GM23338 (cell line): Measurements from ENCODE around the gene MTCL1. TPM values are rescaled to one million over a fixed set of nuclear protein-coding genes. Genes with fewer than 3 reads are reported as not detected.

Experiments
- CREB1 ChIP-seq: fragments of 250-450 bp; sonication (Bioruptor Pico); IDR thresholded peaks from 2 replicates; pipeline ENCODE4 v1.5.0; 2020; ENCODE audit warnings: low read depth, mild to moderate bottlenecking, moderate library complexity
- EZH2 ChIP-seq: fragments of 200-600 bp; sonication (generic); IDR thresholded peaks from one replicate; pipeline ENCODE4 v1.8.0; 2017; ENCODE audit warnings: antibody characterized with exemption, mild to moderate bottlenecking, low read depth; ENCODE audit not compliant: unreplicated experiment
- EZH2phosphoT487 ChIP-seq: fragments of 200-600 bp; sonication (generic); IDR thresholded peaks from one replicate; pipeline ENCODE4 v1.8.1; 2018; ENCODE audit warnings: antibody characterized with exemption; ENCODE audit not compliant: unreplicated experiment
- JUNB ChIP-seq: IDR thresholded peaks from one replicate; pipeline ENCODE4 v1.6.1; 2016; ENCODE audit warnings: antibody characterized with exemption; ENCODE audit not compliant: unreplicated experiment
- NANOG ChIP-seq: IDR thresholded peaks from 2 replicates; pipeline ENCODE4 v1.6.1; 2016; ENCODE audit warnings: antibody characterized with exemption, borderline replicate concordance
- POLR2AphosphoS5 ChIP-seq: IDR thresholded peaks from 2 replicates; pipeline ENCODE4 v1.6.1; 2016; ENCODE audit warnings: antibody characterized with exemption, low read depth
- REST ChIP-seq: IDR thresholded peaks from one replicate; pipeline ENCODE4 v1.6.1; 2018; ENCODE audit warnings: antibody characterized with exemption; ENCODE audit not compliant: unreplicated experiment
- STAT1 ChIP-seq: IDR thresholded peaks from one replicate; pipeline ENCODE4 v1.6.1; 2016; ENCODE audit warnings: antibody characterized with exemption; ENCODE audit not compliant: unreplicated experiment
- ZNF462 ChIP-seq: fragments of 250-450 bp; sonication (Bioruptor Pico); IDR thresholded peaks from 2 replicates; pipeline ENCODE4 v1.5.0; 2020; ENCODE audit warnings: mild to moderate bottlenecking, moderate library complexity
- polyA plus RNA-seq: library from polyadenylated mRNA; unstranded; fragments of >200 nt; fragmentation: Nextera tagmentation; extraction: Ambion mirVana; gene quantifications from 2 replicates; pipeline ENCODE4 v1.2.1, GENCODE V29; 2016
- total RNA-seq: library from RNA; depleted of rRNA; stranded (reverse); fragments of >200 nt; shearing (Covaris generic); gene quantifications from 2 replicates; pipeline ENCODE4 v1.2.3, GENCODE V29; 2014

MTCL1 gene
- total and polyA plus RNA-seq, 2 experiments from 2014 or later = 14.4 to 45.0 TPM

DNA sequence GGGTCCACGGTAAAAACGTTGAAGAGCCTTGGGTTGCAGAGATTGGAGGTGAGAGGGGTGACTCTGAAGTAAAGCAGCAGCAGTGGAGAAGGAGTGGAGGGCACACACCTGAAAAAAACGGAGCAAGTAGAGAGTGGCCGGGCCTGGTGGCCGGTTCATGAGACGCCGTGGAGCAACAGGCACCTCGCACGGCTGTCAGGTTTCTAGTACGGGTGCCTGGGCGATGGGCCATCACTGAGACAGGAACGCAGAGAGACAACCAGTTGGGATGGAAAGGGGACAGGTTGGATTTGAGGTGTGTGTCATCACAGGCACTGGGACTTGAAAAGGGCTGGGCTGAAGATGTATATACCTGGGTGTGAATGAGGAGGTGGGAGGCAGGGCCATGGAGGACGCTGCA, 104.2 kb downstream of the MTCL1 start (continued):
- TF ChIP-seq ZNF462 (CRISPR knock-in tag) (no peak), EZH2phosphoT487 (no peak), POLR2AphosphoS5 (no peak), JUNB (no peak), REST (no peak), CREB1 (CRISPR knock-in tag) (no peak), EZH2 (no peak), NANOG (no peak), STAT1 (no peak)
